Tibial artery (tissue), 4 donors: ENCODE measurements around the gene TRAPPC14.
"Not testable (repeated sequence)": the region's sequence is repeated elsewhere in the genome, so short reads cannot be mapped to it uniquely, and the experiment has no call there.

ENCODE experiments used
- DNase-seq, 2 donors: peaks; one replicate each; pipeline ENCODE4 v3.0.0-alpha.2; 2019
- H3K27ac ChIP-seq, 2 donors: fragments of 200-600 bp; sonication (generic) in 1 of 2; 1 replicate in 1 of 2; 2 replicates in 1 of 2; pipeline ENCODE4 v1.5.1; 2018 to 2019; ENCODE audit warnings: mild to moderate bottlenecking in 1 of 2
- H3K27me3 ChIP-seq, 2 donors: fragments of 200-600 bp; sonication (generic) in 1 of 2; one replicate each; pipeline versions ENCODE4 v1.5.1 to v1.6.0; 2016 to 2019
- H3K36me3 ChIP-seq, 3 donors: fragments of 200-600 bp; sonication (generic) in 2 of 3; one replicate each; pipeline ENCODE4 v1.5.1; 2016 to 2019; ENCODE audit warnings: mild to moderate bottlenecking in 2 of 3
- H3K4me1 ChIP-seq, 4 donors: fragments of 200-600 bp; sonication (generic) in 2 of 4; 1 replicate in 3 of 4; 2 replicates in 1 of 4; pipeline ENCODE4 v1.5.1; 2016 to 2019
- H3K4me3 ChIP-seq, 2 donors: fragments of 200-600 bp; sonication (generic) in 1 of 2; 1 replicate in 1 of 2; 2 replicates in 1 of 2; pipeline ENCODE4 v1.5.1; 2018 to 2019; ENCODE audit warnings: mild to moderate bottlenecking in 2 of 2
- H3K9me3 ChIP-seq, 3 donors: fragments of 200-600 bp; sonication (generic) in 1 of 3; one replicate each; pipeline ENCODE4 v1.5.1; 2016 to 2019
- CTCF ChIP-seq, 2 experiments: fragments of 200-600 bp in 1 of 2; fragments of 450-650 bp in 1 of 2; IDR thresholded peaks; one replicate each; pipeline ENCODE4 v1.5.1; 2017 to 2019; ENCODE audit warnings: antibody characterized with exemption in 2 of 2, mild to moderate bottlenecking in 1 of 2, moderate library complexity in 1 of 2
- intact Hi-C: fragments of 100-400 bp; cut with DNase I; formaldehyde crosslinking; loops from one replicate; pipeline ENCODE4 v1.15.0; 2023; ENCODE audit warnings: low total_unique reads

TRAPPC14 gene

GRCh38 chr7:100148559-100149328 is 9.8 kb downstream of the TRAPPC14 start, which contains the start of gene LAMTOR4:
Gene LAMTOR4, plus strand, starts transcription at chr7:100148918. Its CDS starts 55 bp downstream, at chr7:100148973.
- peaks cover 4 to 17% (median 13%) of the 10 kb centered on the region in 4 donors for H3K4me1 ChIP-seq
- TF ChIP-seq CTCF (IDR thresholded peaks at IDR 0.05): peak in 1 of 2 experiments; percentile 15

GRCh38 chr7:100148225-100148558 is 10.3 kb downstream of the TRAPPC14 start:
- H3K4me3 ChIP-seq: peak overlapping the region; percentile 88 to 91
- peaks cover 0 to 14% (median under 1%) of the 10 kb centered on the region in 3 donors for H3K36me3 ChIP-seq
- H3K9me3 ChIP-seq: no peaks in the 10 kb centered on the region
- no peak for DNase-seq
- no peaks in the 10 kb centered on the region for H3K27me3 ChIP-seq
- TF ChIP-seq CTCF (IDR thresholded peaks at IDR 0.05): no peak
- intact Hi-C loops: loop anchor here (10.0 kb wide), 1 partner anchor 233 kb away; the partner anchor contains the start of gene TRIM4
- H3K4me1 ChIP-seq: peaks cover 4 to 17% (median 13%) of the 10 kb centered on the region in 4 donors
- H3K27ac ChIP-seq: peak overlapping the region; percentile 89 to 91

More at GRCh38 chr7:100148559-100149328, 9.8 kb downstream of the TRAPPC14 start, which contains the start of gene LAMTOR4:
- Histone ChIP-seq H3K27me3 (no peaks in the 10 kb centered on the region), H3K9me3 (no peaks in the 10 kb centered on the region), H3K4me3 (peak within 1 kb of the TSS; percentile 88 to 91), H3K36me3 (peaks cover 0 to 20% (median 6%) of the 10 kb centered on the region in 3 donors), H3K27ac (peak within 1 kb of the TSS; percentile 89 to 91)
- intact Hi-C loops: loop anchor here (10.0 kb wide), 1 partner anchor 234 kb away; the partner anchor contains the start of gene TRIM4
- peak; percentile 100 for DNase-seq

GRCh38 chr7:100147278-100147677 is 11.2 kb downstream of the TRAPPC14 start:
- intact Hi-C loops: loop anchor here (10.0 kb wide), 1 partner anchor 232 kb away; the partner anchor contains the start of gene TRIM4
- Histone ChIP-seq H3K4me1 (peaks cover 4 to 17% (median 13%) of the 10 kb centered on the region in 4 donors), H3K27ac (no peak overlapping the region), H3K36me3 (peaks cover 0 to 8% (median 0%) of the 10 kb centered on the region in 3 donors), H3K27me3 (no peaks in the 10 kb centered on the region), H3K9me3 (no peaks in the 10 kb centered on the region), H3K4me3 (no peak overlapping the region)
- TF ChIP-seq CTCF (IDR thresholded peaks at IDR 0.05): no peak
- no peak for DNase-seq

GRCh38 chr7:100146350-100146749 is 12.2 kb downstream of the TRAPPC14 start:
- H3K9me3 ChIP-seq, H3K27ac ChIP-seq, H3K36me3 ChIP-seq, H3K4me3 ChIP-seq, H3K27me3 ChIP-seq, DNase-seq: not testable (repeated sequence)
- H3K4me1 ChIP-seq: peaks cover 4 to 17% (median 13%) of the 10 kb centered on the region in 4 donors
- intact Hi-C loops: loop anchor here (10.0 kb wide), 1 partner anchor 232 kb away; the partner anchor contains the start of gene TRIM4

GRCh38 chr7:100142461-100142860 is 16.1 kb downstream of the TRAPPC14 start:
- Histone ChIP-seq H3K27me3 (peaks cover 0 to 3% of the 10 kb centered on the region in 2 donors), H3K4me1 (no peaks in the 10 kb centered on the region), H3K27ac (no peak overlapping the region), H3K9me3 (no peaks in the 10 kb centered on the region), H3K36me3 (no peaks in the 10 kb centered on the region), H3K4me3 (no peak overlapping the region)
- intact Hi-C loops: loop anchor here (10.0 kb wide), 1 partner anchor 228 kb away; the partner anchor contains the start of gene TRIM4
- DNase-seq: no peak
- TF ChIP-seq CTCF (IDR thresholded peaks at IDR 0.05): no peak

GRCh38 chr7:100141555-100141949 is 17.0 kb downstream of the TRAPPC14 start:
- TF ChIP-seq CTCF (IDR thresholded peaks at IDR 0.05): no peak
- no peak for DNase-seq
- Histone ChIP-seq H3K4me1 (no peaks in the 10 kb centered on the region), H3K27ac (no peak overlapping the region), H3K27me3 (peaks cover 0 to 4% of the 10 kb centered on the region in 2 donors), H3K36me3 (no peaks in the 10 kb centered on the region), H3K9me3 (no peaks in the 10 kb centered on the region), H3K4me3 (no peak overlapping the region)
- intact Hi-C loops: loop anchor here (10.0 kb wide), 1 partner anchor 227 kb away; the partner anchor contains the start of gene TRIM4
